Hematopoietic multipotent progenitor cell treated with erythropoietin and hydrocortisone succinate and interleukin-3 and kit ligand, for 6 days (in vitro differentiated cells): ENCODE results near the gene DCLK1.

Experiments
- DNase-seq: peaks from one replicate; pipeline ENCODE4 v3.0.0-alpha.2; 2015

The DCLK1 gene

DNA sequence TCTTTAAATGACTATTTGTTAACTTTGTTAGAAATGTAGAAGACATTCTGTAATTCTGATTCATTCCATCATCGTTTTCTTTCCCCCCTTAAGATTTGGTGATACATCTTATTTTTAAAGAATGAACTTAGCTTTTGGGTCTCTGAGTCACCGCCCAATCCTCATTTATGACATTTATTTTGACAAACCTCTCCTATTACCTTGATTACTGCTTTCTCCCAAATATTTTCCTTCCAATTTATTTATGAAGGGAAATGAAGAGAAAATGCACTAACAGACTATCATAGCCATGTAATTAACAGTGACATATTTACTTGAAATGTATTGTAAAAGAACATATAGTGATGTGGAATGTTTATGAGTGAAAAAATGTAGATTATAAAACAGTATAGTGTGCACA, 241.6 kb downstream of the DCLK1 start:
- no peak for DNase-seq

DNA sequence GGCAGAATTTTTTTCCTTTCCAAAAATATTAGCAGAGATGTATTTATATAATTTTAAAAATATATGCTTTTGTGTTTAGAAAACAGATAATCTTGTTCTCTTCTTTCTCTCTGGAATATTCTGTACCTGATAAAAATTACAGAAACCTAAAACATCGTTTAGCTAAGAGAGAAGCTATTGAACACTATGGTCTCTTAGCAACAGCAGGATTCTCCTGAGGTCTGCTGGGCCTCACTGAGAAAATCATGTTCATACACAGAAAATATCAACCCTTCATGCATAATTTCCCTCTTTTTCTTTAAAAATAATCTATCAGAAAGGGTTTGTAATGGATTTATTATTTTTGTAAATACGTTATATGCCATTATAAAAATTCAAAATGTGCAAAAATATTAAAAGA, 242.2 kb downstream of the DCLK1 start:
- DNase-seq: no peak

DNA sequence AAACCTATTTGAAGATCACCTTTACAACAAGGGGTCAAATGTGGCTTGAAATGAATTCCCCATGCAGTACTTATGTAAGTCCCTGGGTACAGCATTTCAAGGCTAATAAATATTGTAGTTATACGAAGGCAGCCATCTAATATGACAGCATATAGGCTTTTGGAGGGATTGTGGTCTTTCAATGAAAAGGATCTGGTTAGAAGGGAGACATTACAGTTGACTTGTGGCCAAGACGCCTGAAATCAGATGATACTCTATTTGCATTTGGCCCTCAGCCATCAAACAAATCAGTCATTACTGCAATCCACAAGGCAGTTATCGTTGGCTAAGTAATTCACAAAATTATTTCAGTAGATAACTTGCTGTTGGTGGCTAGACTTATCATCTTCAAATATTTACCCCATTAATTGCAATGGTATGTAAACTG, 242.7 kb downstream of the DCLK1 start:
- peak; percentile 1 for DNase-seq

DNA sequence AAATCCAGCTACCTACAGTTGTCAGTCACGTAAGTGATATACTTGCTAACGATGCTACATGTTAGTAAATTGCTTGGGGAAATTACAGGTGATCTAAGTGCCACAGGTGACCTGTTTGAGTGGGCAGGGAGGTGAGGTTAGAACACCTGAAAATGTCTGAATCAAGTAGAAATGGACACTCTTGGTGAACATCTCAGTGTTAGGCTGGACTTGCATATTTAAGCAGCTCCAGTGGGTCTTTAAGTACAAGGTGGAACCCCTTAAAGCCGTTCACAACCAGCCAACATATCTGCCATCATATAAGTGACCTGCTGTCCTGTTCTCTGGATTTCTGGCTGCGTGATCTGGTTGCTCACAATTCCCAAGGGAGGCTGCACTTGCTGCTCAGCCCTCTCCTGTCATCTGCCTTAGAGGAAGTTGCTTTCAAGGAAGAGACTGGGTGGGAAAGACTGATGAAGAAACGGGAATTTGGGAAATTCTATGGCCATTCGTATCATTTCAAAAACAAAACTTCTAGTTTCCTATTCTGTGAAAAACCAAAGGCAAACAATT, 244.0 kb downstream of the DCLK1 start:
- DNase-seq: no peak

DNA sequence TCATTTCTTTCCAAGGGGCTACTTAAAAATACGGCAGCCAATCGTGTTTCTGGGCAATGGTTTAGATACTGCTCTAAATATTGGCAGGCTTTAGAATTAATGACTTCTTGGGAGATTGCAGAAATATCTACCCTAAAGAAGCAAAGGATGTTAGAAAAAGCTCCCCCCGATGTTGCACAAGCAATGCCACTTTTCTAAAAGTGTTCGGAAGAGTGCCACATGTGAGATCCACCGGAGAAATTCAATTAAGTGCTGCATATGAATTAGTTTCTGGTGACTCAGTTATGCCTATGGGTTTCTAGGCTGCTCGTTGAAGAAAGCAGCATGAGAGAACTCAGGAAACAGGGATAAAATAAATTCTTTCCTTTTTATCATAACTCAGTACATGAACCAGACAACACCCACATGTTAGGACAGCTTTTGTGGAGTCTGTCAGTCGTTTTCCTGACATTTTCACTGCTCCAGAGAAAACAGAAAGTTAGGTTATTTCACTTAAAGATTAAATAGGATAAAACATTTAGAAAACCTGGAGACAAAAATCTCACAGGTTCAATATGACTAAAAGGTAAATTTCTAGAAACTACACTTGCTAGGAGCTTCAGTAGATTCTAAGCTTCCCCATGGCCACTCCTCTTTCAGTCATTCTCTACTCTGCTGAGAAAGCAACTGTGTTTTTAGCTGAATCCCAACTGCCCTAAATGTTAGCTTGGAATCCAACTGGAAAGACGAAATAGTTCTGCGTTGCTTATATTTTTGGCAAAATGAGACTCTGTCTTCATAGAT, 244.7 kb downstream of the DCLK1 start:
- DNase-seq: no peak

DNA sequence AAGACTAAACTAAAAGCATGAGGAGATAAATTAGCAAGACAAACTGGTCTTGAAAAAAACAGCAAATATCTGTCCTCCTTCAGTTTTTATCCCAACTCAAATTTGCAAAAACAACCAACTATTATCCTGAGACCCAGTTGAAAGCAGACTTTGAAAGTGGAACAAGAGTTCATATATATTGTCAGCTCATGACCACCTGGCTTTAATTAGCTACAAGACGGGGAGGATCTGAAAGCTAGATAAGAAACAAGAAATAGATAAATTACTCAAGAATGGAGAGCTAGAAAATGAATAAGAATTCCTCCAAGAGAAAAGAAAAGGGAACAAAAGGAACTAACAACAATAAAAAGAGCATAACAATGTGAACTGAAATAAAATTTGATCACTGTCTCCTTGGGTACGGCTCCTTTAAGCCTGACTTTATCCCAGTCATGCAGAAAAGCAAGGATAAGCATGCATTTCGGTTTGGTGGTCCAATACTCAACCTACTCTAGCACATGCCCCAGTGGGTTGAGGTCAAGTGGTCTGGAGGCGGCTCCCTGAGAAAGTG, 246.9 kb downstream of the DCLK1 start:
- no peak for DNase-seq

DNA sequence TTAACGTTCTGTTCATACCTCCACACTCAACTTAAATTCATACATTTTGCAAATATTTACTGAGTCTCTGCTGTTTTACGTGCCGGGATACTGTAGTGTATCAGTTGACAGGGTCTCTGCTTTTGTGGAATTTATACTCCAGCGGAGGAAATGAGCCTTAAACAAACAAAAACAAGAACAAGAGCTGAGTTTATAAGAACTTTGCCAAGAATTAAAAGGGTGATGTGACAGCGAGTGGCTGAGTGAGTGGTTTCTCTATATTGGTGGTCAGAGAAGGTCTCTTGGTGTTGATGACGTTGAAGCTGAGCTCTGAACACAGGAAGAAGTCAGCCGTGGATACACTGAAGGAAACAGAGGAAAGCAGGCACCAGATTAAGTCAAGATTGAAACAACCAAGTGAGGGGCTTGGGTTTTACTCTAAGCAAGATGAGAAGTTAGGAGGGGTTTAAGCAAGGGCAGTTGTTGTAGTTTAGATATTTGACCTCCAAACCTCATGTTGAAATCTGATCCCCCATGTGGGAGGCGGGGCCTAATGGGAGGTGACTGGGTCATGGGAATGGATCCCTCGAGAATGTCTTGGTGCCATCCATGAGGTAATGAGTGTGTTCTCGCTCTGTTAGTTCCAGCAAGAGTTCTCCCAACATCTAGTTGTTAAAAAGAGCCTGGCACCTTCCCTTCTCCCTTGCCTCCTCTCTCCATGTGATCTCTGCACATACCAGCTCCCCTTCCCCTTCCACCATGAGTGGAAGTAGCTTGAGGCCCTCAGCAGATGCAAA, 248.3 kb downstream of the DCLK1 start:
- no peak for DNase-seq

DNA sequence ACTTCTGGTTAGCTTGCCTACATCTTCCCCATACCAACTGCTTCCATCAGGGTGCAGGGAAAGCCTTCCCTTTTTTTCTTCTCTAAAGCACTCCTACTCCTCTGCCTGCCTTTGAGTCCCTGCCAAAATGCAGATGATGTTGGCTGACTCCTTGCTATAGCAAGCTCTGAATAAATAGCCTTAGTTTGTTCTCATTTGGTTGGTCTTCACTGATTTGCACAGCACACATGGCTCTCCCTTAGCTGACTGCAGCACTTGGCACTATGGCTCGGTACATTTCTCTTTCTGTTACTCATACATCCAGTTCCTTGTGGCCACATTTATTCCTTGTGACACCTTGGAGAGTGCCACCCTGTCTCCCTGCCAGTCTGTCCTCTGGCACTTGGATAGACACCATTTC, 249.8 kb downstream of the DCLK1 start:
- no peak for DNase-seq

DNA sequence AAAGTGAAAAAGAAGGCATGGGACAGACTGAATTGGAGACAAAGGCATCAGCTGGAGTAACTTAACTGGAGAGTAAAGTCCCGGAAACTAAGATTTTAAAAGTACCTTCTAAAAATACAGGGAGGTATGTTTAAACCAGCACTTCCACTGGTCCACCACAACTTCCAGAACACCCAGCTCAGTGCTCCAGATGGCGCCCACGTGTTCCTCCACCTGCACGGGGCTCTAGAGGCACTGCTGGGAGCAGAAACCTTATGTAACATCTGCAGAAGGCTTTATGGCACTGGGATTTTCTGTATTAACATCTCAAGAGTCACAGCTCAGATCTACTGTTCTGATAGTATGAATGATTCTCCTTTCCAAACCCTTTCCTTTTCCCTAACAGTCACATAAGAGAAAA, 252.1 kb downstream of the DCLK1 start:
- no peak for DNase-seq

DNA sequence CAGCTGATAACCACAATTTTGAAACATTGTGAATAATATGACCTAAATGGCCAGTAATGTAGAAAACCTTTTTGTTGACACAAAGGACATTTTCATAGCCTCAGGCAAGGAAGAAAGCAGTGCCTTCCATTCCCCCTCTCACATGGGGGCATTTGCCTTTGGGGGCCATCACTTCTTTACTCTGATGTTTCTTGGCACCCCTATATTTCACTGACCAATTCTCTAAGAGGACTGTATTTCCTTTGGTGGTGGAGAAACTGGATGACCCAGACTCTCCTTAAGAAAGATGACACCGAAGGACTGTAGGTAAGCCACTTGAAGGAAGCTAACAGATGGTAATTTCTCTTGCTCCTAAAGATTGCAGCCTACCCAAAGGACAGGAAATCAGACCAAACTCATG, 254.6 kb downstream of the DCLK1 start:
- no peak for DNase-seq

DNA sequence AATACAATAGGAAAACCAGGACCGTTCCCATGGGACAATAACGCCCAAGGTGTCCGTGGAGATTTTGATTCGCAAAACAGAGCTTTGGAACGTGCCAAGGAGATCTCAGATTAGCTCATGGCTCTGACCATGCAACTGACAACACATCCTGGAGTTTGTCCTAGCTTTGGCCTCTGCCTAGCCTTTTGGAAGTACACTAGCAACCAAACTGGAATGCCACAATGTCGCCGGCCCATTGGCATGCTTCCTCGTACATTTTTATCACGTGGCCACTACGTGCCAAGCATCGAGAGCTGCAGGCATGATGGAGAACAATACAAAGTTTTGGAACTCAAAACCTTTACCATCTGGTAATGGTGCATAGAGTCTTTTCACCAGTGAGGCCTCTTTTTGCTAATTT, 256.5 kb downstream of the DCLK1 start:
- DNase-seq: no peak

DNA sequence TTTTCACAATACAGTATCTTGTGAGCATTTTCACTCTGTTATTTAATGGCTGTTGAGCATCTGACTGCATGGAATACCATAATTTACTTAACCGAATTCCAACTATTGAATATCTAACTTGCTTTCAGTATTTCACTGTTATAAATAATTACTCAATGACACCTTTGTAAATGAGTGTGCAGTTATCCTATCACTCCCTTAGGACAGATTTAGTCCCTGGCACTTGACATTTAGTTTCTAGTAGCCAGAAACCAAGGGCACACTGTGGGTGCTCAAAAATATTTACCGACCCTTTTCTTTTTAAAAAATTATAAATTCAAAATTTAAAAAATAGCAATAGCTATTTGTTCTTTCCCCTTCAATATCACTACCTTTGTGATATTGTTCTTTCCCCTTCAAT, 258.8 kb downstream of the DCLK1 start:
- DNase-seq: no peak

DNA sequence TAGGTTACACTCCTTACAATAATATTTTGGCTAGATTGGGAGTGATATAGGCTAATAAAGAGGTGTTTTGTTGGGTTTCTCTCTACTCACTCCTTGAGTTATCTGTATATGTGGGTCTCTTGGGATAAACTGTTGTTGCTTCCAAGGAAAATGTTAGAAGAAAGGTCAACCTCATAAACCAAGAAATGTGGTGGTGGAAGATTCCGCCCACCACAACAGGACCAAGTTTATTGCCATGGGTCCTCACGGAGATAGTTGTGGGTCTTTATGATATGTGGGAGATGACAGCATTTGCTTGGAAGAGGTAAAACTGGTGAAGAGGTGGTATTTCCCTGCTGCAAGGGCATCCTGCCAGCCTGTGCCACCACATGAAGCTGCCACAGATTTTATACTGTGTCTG, 259.6 kb downstream of the DCLK1 start:
- DNase-seq: no peak

DNA sequence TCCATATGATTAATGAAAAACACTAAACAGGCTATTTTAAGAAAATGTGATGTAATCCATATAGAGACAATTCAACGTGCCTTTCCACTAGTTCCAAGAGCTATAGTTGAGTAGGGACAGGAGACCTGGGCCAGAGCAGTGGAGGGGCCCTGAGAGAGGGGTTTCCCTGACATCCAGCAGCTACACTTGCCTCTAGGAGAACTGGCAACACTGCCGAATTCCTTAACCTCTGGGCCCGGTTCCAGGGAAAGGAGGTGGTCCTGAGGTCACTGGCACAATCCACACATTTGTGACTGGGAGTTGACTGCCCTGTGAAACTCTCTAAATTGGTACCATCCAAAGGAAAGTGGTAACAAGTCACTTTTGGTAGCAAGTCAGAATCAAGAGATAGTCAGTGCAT, 264.4 kb downstream of the DCLK1 start:
- DNase-seq: no peak

DNA sequence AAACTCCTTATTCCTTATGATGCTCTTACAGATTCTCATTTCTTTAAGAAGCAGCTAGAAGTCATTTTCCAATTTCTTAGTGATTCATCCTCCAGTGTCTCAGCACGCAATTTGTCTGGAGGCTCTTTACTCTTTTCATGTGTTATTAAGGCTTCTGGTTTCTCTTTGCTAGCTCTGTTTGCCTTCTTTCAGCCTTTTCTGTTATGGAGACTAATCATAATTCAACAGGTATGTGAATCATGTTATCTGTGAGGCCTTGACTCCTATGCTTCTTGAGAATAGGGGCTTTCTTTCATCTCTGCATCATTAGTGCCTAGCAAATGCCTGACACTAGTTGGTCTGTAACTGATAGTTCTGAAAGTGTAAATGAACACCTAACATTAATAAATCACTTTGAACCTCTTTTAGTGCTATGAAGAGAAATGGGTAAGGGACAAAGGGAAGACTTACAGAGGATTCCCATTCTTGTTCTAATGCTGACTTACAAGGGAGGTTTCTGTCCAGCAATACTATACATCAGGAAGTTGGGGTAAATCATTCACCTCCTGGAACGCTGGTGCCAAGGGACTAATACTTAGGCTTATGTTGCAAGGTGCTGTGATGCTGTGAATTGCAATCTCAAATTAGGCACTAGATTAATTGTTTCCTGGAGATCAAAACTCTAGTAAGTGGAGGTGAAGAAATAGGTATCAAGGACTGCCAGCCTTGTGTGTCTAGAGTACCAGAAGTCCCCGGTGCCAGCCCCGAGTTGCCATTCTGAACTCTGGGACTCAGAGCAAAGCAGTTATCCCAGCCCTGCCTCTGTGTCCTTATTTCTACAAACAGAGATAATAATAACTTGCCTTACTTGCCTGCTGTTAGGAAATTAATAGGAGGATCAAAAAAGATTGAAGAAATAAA, 265.6 kb downstream of the DCLK1 start:
- no peak for DNase-seq

DNA sequence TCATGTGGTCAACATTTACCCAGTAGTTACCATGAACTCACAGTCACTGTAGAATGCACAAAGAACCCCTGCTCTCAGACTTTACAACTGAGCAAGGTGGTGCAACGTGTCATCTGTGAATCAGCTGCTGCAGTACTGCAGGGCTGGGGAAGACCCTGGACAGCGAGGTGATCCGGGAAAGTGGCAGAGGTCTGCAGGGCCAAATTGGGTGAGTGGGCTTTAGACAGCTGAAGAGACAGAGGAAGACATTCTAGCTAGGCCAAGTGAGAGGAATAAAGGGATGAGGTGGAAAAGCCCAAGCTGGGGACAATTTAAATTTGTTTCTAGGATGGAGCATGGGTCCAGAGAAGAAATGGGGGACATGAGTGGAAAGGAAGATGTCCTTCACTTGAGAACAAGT, 270.5 kb downstream of the DCLK1 start:
- DNase-seq: no peak

DNA sequence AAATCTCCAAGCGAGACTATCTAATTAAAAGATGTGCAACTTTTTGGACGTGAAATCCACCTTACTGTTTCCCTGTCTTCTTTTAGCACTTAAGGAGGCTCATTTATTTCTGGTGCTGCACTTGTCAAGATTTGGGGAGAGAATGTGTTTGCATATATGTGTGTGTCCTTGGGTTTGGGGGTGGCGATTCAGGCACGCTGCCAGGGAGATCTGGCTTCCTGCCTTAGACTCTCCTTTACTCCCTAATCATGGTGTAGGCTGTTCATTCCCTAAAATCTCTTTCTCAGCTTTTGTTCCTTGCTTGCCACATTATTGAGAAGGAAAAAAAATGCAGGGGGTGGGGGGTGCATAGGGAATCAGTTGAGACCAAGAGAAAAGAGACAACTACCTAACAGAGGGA, 271.2 kb downstream of the DCLK1 start:
- no peak for DNase-seq

DNA sequence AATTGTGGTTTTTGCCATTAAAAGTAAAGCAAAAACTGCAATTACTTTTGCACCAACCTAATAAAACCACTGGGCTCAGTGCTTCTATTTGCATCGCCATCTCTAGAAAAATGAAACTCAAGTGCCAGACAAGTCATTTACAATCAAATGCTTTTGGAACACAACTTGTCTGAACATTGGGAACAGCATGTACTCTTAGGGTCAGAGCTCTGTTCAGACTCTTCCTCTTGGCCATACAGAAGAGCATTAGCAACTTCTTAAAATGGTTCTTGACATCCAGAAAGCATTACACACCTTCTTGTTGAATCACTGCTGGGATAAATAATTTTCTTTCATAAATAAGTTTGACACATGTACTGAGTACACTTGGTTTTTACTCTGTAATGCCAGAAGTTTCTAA, 272.5 kb downstream of the DCLK1 start:
- DNase-seq: no peak

DNA sequence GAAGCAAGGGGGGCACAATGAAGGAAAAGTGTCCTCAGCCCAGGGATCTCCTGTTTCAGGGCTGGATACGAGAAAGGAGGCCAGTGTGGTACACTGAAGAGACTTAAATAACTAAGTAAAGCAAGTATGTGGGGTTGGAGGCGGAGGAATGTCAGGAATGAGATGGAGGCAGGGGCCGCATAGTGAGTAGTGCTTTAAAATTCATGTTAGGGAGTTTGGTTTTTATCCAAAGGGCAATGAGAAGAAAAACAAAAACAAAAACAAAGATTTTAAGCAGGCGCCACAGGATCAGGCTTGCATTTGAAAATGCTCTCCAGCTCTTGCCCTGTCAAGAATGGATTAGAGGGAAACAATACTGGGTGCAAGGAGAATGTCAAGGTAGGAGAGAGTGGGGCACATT, 273.4 kb downstream of the DCLK1 start:
- no peak for DNase-seq

DNA sequence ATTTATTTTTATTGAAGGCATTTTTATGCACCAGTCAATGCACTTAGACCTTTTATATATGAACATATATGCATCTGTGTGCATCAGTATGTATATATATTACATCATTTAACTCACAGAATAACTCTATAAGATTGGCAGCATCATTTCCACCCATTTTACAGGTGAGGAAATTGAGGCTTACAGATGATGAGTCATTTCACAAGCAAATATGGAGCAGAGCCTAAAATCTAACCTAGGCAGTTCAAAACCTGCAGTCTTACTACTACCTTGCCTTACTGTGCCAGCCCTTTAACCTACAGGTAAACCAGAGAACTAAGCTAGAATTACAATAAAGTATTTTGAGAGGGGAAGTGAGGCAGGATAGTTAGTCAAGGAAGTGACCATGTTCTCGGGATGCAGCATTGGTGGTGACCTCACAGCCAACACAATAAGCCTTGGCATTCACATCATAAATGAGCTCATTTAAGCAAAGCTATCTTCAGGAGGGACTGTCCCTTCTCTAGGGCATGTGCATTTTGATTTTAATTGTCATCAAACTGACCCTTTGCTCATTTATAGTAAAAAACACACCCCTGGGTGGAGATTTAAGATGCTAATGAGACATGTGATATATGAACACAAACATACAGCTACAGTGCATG, 274.3 kb downstream of the DCLK1 start:
- DNase-seq: no peak

DNA sequence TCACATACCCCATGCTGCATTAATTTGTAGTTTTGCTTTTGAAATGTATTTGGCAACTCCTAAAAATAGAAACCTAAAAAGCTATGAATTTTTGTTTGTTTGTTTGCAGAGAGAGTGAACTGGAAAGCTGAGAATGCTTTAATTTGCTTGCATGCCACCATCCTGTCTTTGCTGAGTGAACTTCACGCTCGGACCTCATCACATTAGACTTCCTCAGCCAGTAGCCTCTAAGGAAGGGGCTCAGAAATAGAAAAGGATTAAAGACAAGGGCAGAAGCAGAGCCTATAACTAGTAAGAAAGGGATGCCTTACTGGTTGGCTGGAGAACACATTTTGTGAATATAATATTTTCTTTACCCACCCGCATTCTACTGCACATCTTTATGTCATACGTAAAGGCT, 275.1 kb downstream of the DCLK1 start:
- DNase-seq: no peak

DNA sequence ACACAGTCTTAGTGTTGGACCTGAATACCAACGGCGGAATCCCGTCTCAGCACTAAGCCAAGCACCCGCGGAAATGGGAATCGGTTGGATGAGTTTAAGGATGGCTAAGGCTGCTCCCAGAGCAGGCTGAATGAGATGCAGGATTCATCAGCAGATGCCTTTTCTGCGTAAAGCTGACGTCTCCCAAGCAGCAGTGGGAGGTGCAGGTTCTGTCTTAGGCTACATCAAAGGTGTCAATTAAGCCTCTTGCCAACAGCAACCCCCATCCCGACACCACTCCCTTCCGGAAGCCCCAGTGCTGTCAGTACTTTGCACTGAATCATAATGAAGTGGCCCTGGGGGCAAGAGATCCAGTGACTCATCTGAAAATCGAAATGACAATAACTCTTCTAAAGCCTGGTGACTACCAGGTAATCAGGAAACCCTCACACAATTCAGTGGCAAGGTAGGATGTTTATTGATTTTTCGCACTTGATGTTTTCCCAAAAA, 275.6 kb downstream of the DCLK1 start:
- DNase-seq: no peak
